SK-N-SH (cell line): ENCODE data around the gene ATP6V1F. TPM values are rescaled to one million over a fixed set of nuclear protein-coding genes. Genes with fewer than 3 reads are reported as not detected.

Source experiments
- CTCF ChIA-PET: fragments of 300-600, 350-600 bp; formaldehyde crosslinking; extraction: SDS; loops from one replicate; lab custom pipeline; 2021; lab: Yijun Ruan, JAX
- POLR2A ChIA-PET: fragments of 350-600 bp; sonication (Branson Sonifier 250); formaldehyde crosslinking; extraction: SDS; loops from one replicate; lab custom pipeline; 2020; ENCODE audit warnings: antibody characterized with exemption, inconsistent platforms; lab: Yijun Ruan, JAX
- DNase-seq: peaks from one replicate; pipeline ENCODE4 v3.0.0; 2012
- H2AFZ ChIP-seq: fragments of 200-600 bp; sonication (generic); 2 replicates; pipeline ENCODE4 v1.8.1; 2016; ENCODE audit warnings: antibody characterized with exemption, mild to moderate bottlenecking, low read depth
- H3F3A ChIP-seq: fragments of 200-600 bp; sonication (generic); replicated peaks from 2 replicates; pipeline ENCODE3; 2016; ENCODE audit warnings: antibody characterized with exemption, mild to moderate bottlenecking; ENCODE audit not compliant: insufficient read depth
- H3K27ac ChIP-seq, 2 experiments: fragments of 200-500 bp in 1 of 2; fragments of 200-600 bp in 1 of 2; sonication (Bioruptor generic) in 1 of 2; sonication (generic), shearing (Covaris generic) in 1 of 2; 2 replicates each; pipeline versions ENCODE4 v1.5.1 to v1.6.1; 2014 to 2016; ENCODE audit warnings: low read depth in 2 of 2, inconsistent platforms in 1 of 2, low read length in 1 of 2, mild to moderate bottlenecking in 1 of 2, mixed read lengths in 1 of 2
- H3K27me3 ChIP-seq: fragments of 200-600 bp; sonication (generic), shearing (Covaris generic); 2 replicates; pipeline ENCODE4 v1.6.1; 2016; ENCODE audit warnings: mixed run types; ENCODE audit not compliant: insufficient read depth
- H3K36me3 ChIP-seq, 2 experiments: fragments of 200-500 bp in 1 of 2; fragments of 200-600 bp in 1 of 2; sonication (Bioruptor generic) in 1 of 2; sonication (generic) in 1 of 2; replicated peaks in 1 of 2; 2 replicates each; pipeline versions ENCODE3 to v1.5.1; 2014 to 2016; ENCODE audit warnings: low read length in 1 of 2, mild to moderate bottlenecking in 1 of 2; ENCODE audit not compliant: insufficient read depth in 2 of 2, control insufficient read depth in 1 of 2
- H3K4me1 ChIP-seq, 2 experiments: fragments of 200-500 bp in 1 of 2; fragments of 200-600 bp in 1 of 2; sonication (Bioruptor generic) in 1 of 2; sonication (generic), shearing (Covaris generic) in 1 of 2; 2 replicates each; pipeline versions ENCODE4 v1.5.1 to v1.6.1; 2014 to 2016; ENCODE audit warnings: low read depth in 1 of 2, low read length in 1 of 2, mixed run types in 1 of 2; ENCODE audit not compliant: insufficient read depth in 2 of 2, control insufficient read depth in 1 of 2
- H3K4me2 ChIP-seq: fragments of 200-600 bp; sonication (generic), shearing (Covaris generic); 2 replicates; pipeline ENCODE4 v1.6.1; 2017; ENCODE audit warnings: mixed run types
- H3K4me3 ChIP-seq, 2 experiments: fragments of 200-500 bp in 1 of 2; fragments of 200-600 bp in 1 of 2; sonication (Bioruptor generic) in 1 of 2; sonication (generic), shearing (Covaris generic) in 1 of 2; 2 replicates each; pipeline versions ENCODE4 v1.5.1 to v1.8.1; 2014 to 2016; ENCODE audit warnings: low read depth in 2 of 2, inconsistent platforms in 1 of 2, low read length in 1 of 2, mild to moderate bottlenecking in 1 of 2, mixed read lengths in 1 of 2, moderate library complexity in 1 of 2
- H3K79me2 ChIP-seq: fragments of 200-600 bp; sonication (generic); 2 replicates; pipeline ENCODE4 v1.8.1; 2017; ENCODE audit warnings: mild to moderate bottlenecking; ENCODE audit not compliant: insufficient read depth
- H3K9ac ChIP-seq: fragments of 200-600 bp; sonication (generic); 2 replicates; pipeline ENCODE4 v1.6.1; 2017; ENCODE audit warnings: mixed run types
- H3K9me2 ChIP-seq: fragments of 200-600 bp; sonication (generic); 2 replicates; pipeline ENCODE4 v1.6.1; 2017; ENCODE audit warnings: mixed run types
- H3K9me3 ChIP-seq: fragments of 200-600 bp; sonication (generic); 2 replicates; pipeline ENCODE4 v1.6.1; 2017; ENCODE audit warnings: mixed run types, mild to moderate bottlenecking, moderate library complexity
- H4K20me1 ChIP-seq: fragments of 200-600 bp; sonication (generic); 2 replicates; pipeline ENCODE4 v1.6.1; 2017; ENCODE audit warnings: mild to moderate bottlenecking, mixed run types; ENCODE audit not compliant: insufficient read depth
- CHD2 ChIP-seq: fragments of 150-350 bp; IDR thresholded peaks from 2 replicates; pipeline ENCODE4 v1.6.1; 2018; ENCODE audit warnings: low read length; ENCODE audit not compliant: partially characterized antibody
- ELF1 ChIP-seq: IDR thresholded peaks from 2 replicates; pipeline ENCODE4 v1.4.0; 2012
- EZH2phosphoT487 ChIP-seq: fragments of 200-600 bp; sonication (generic); IDR thresholded peaks from 2 replicates; pipeline ENCODE4 v1.6.1; 2017; ENCODE audit warnings: low read depth, mixed run types, mild to moderate bottlenecking, antibody characterized with exemption, moderate library complexity, borderline replicate concordance
- GABPA ChIP-seq: IDR thresholded peaks from 2 replicates; pipeline ENCODE4 v1.4.0; 2012; ENCODE audit warnings: low read depth, mild to moderate bottlenecking
- GATA2 ChIP-seq: sonication (generic); formaldehyde crosslinking; IDR thresholded peaks from 2 replicates; pipeline ENCODE4 v1.5.0; 2020; ENCODE audit warnings: mild to moderate bottlenecking, missing genetic modification reagents
- MXI1 ChIP-seq: IDR thresholded peaks from 2 replicates; pipeline ENCODE4 v1.6.1; 2012; ENCODE audit warnings: mild to moderate bottlenecking, low read depth, low read length, improper control_type of control experiment
- RAD21 ChIP-seq: IDR thresholded peaks from 2 replicates; pipeline ENCODE4 v1.6.1; 2012; ENCODE audit warnings: mild to moderate bottlenecking, low read length
- RCOR1 ChIP-seq: fragments of 150-350 bp; IDR thresholded peaks from 2 replicates; pipeline ENCODE4 v1.6.1; 2017; ENCODE audit warnings: antibody characterized with exemption, low read length
- RFX5 ChIP-seq: IDR thresholded peaks from 2 replicates; pipeline ENCODE4 v1.6.1; 2012; ENCODE audit warnings: mild to moderate bottlenecking, improper control_type of control experiment, low read length
- SMC3 ChIP-seq: IDR thresholded peaks from 2 replicates; pipeline ENCODE4 v1.6.1; 2012; ENCODE audit warnings: low read depth, low read length, improper control_type of control experiment
- TAF1 ChIP-seq: IDR thresholded peaks from 2 replicates; pipeline ENCODE4 v1.6.1; 2012; ENCODE audit warnings: low read depth, mild to moderate bottlenecking, low read length, moderate library complexity, borderline replicate concordance
- TEAD4 ChIP-seq: IDR thresholded peaks from 2 replicates; pipeline ENCODE4 v1.4.0; 2012; ENCODE audit warnings: mild to moderate bottlenecking, borderline replicate concordance; ENCODE audit not compliant: insufficient read depth
- YY1 ChIP-seq: IDR thresholded peaks from 2 replicates; pipeline ENCODE4 v1.4.0; 2012; ENCODE audit warnings: low read depth, mild to moderate bottlenecking
- WGBS: methylation state at CpG from one replicate; pipeline ENCODE4 v1.1.6; 2017; ENCODE audit warnings: low lambda C conversion rate; 5-methylcytosine and 5-hydroxymethylcytosine counted together
- polyA plus RNA-seq, 3 experiments: library from polyadenylated mRNA; depleted of rRNA; stranded (reverse); fragments of >200 nt; gene quantifications; 2 replicates each; pipeline ENCODE4 v1.2.3, GENCODE V29; 2012
- TF ChIP-seq, protein P1 (sequence below): IDR thresholded peaks from 2 replicates; pipeline ENCODE4 v1.4.0; 2012; ENCODE audit warnings: low read depth, borderline replicate concordance
- TF ChIP-seq, protein P2 (sequence below): IDR thresholded peaks from 2 replicates; pipeline ENCODE4; 2012

The ATP6V1F gene
- polyA plus RNA-seq, 1 of the 3 experiments (the other 2 are of a cell fraction), result 495 TPM

DNA sequence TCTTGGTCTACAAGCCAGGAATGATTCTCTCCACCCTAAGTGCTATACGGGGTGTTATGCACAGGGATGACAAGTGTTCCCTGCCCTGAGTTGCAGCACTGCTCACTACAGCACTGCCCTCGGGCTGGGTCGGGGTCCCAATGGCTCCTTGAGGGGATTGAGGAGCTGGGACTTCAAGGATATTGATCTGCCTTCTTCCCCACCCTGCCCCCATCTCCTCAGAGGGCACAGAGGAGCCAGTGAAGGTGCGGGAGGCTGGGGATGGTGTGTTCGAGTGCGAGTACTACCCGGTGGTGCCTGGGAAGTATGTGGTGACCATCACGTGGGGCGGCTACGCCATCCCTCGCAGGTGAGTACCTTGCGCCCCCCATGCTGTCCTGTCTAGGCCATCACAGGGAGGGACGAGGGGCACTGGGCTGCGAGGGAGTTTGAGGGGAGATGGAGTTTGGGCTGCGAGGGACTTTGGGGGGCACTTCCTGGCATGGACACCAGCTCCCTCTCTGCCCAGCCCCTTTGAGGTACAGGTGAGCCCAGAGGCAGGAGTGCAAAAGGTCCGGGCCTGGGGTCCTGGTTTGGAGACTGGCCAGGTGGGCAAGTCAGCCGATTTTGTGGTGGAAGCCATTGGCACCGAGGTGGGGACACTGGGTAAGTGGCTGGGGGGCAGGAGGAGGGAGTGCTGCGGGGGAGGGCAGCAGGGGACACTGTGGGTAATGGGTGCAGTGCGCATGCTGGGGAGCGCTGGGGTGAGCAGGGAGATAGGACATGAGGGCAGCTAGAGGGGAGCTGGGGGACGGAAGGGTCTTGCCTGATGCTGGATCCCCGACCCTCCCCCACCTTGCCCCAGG lies 22.1 kb upstream of the ATP6V1F start:
- TF ChIP-seq MXI1 (no peak), TAF1 (no peak), RFX5 (no peak), GABPA (no peak), YY1 (no peak), RCOR1 (no peak), EZH2phosphoT487 (no peak), SMC3 (no peak), ELF1 (no peak), GATA2 (CRISPR knock-in tag) (no peak), TEAD4 (no peak), CHD2 (no peak), RAD21 (no peak)
- TF ChIP-seq, protein P1, sequence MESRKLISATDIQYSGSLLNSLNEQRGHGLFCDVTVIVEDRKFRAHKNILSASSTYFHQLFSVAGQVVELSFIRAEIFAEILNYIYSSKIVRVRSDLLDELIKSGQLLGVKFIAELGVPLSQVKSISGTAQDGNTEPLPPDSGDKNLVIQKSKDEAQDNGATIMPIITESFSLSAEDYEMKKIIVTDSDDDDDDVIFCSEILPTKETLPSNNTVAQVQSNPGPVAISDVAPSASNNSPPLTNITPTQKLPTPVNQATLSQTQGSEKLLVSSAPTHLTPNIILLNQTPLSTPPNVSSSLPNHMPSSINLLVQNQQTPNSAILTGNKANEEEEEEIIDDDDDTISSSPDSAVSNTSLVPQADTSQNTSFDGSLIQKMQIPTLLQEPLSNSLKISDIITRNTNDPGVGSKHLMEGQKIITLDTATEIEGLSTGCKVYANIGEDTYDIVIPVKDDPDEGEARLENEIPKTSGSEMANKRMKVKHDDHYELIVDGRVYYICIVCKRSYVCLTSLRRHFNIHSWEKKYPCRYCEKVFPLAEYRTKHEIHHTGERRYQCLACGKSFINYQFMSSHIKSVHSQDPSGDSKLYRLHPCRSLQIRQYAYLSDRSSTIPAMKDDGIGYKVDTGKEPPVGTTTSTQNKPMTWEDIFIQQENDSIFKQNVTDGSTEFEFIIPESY, result no peak
- TF ChIP-seq, protein P2, sequence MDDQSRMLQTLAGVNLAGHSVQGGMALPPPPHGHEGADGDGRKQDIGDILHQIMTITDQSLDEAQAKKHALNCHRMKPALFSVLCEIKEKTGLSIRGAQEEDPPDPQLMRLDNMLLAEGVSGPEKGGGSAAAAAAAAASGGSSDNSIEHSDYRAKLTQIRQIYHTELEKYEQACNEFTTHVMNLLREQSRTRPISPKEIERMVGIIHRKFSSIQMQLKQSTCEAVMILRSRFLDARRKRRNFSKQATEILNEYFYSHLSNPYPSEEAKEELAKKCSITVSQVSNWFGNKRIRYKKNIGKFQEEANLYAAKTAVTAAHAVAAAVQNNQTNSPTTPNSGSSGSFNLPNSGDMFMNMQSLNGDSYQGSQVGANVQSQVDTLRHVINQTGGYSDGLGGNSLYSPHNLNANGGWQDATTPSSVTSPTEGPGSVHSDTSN, result no peak
- Histone ChIP-seq H3K79me2 (peaks cover 33% of the 10 kb centered on the region; the same call in 1 of the 2 replicates), H3K27me3 (no peaks in the 10 kb centered on the region), H3K4me3 (no peak overlapping the region), H3K36me3 (peaks cover 88 to 94% of the 10 kb centered on the region in 2 experiments), H3K9ac (no peak overlapping the region), H4K20me1 (peaks cover 85% of the 10 kb centered on the region), H2AFZ (no peak overlapping the region), H3K4me2 (no peak overlapping the region), H3K9me3 (no peaks in the 10 kb centered on the region), H3K27ac (no peak overlapping the region), H3K9me2 (no peaks in the 10 kb centered on the region), H3F3A (peaks cover 3% of the 10 kb centered on the region), H3K4me1 (peaks cover 0 to 10% of the 10 kb centered on the region in 2 experiments; a peak in 2 of 4 replicates)
- 93% methylated on average over 22 of the region's 23 CpGs for whole genome bisulfite sequencing
- no peak for DNase-seq
- ChIA-PET POLR2A (no interaction called here), CTCF (interaction anchor here (0.6 to 2.4 kb wide), 7 partner anchors 10 to 43 kb away, joined by 3 to 9 read pairs (median 3); no protein-coding TSS in a partner anchor)
